SIG-M5 treated with dmso at 0.1 percent for 504 hours (cell line): ENCODE data around the gene SERPINH1.
A peak's percentile ranks its signal among the peaks of the same experiment; 100 is the strongest.

Experiments
- DNase-seq: peaks from one replicate; lab custom pipeline; 2025; ENCODE audit not compliant: unreplicated experiment; lab: John Stamatoyannopoulos, UW

Gene SERPINH1

DNA sequence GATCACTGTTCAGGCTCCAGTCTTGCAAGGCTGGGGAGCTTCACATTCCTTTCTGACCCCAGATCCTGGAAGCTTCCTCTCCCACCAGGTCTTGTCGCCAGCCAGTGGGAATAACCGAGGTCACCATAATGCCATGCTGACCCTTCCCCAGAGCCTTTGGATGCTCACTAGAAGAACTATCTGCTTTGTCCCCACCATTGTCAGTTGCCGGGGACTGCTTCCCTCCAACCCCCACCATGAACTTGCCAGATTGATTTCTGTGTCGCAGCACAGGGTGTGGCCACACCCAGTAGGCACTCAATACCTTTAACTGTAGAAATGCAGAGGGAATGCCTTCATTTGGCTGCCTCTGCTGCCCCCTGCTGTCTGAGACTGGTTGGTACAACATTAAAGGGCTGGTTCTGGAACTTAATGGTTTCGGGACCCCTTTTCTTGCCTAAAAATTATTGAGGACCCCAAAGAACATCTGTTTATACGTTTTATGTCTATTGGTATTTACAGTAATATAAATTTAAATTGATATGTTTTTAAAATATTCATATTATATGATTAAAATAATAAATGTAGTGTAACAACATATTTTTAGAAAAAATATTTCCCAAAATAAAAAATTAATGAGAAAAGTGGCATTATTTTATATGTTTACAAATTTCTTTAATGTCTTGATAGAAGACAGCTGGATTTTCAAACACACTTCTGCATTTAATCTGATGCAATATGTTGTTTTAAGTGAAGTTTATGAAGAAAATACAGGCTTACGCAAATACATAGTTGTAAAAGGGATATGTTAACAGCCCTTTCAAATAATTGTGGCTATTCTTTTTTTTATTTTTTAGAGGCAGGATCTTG is 29.6 kb upstream of the SERPINH1 start:
- DNase-seq = peak; percentile 82

DNA sequence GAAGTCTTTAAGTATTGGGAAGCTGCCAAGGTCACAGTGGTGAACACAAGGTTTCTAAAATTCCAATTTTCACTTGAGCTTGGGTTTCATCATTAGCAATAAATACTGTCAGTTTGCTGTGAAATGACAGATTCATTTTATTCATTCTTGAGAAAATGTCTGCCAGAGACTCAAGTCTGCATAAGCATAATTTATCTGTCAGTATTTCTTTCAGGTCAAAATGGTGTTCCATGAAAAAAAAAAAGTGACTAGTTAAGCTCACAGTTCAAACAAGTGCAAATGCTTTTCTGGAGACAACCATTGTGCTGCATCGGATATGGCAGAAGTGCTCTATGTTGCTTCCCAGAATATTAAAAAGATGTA is 28.2 kb upstream of the SERPINH1 start:
- DNase-seq = no peak

GRCh38 chr11:75534259-75535069 is 27.6 kb upstream of the SERPINH1 start:
- DNase-seq = no peak

- DNase-seq = no peak
Observed at GRCh38 chr11:75535071-75535470, 27.0 kb upstream of the SERPINH1 start.

- peak; percentile 78 for DNase-seq
Observed at GRCh38 chr11:75536786-75537641, 25.0 kb upstream of the SERPINH1 start.

GRCh38 chr11:75537740-75538139 is 24.3 kb upstream of the SERPINH1 start:
- no peak for DNase-seq

DNA sequence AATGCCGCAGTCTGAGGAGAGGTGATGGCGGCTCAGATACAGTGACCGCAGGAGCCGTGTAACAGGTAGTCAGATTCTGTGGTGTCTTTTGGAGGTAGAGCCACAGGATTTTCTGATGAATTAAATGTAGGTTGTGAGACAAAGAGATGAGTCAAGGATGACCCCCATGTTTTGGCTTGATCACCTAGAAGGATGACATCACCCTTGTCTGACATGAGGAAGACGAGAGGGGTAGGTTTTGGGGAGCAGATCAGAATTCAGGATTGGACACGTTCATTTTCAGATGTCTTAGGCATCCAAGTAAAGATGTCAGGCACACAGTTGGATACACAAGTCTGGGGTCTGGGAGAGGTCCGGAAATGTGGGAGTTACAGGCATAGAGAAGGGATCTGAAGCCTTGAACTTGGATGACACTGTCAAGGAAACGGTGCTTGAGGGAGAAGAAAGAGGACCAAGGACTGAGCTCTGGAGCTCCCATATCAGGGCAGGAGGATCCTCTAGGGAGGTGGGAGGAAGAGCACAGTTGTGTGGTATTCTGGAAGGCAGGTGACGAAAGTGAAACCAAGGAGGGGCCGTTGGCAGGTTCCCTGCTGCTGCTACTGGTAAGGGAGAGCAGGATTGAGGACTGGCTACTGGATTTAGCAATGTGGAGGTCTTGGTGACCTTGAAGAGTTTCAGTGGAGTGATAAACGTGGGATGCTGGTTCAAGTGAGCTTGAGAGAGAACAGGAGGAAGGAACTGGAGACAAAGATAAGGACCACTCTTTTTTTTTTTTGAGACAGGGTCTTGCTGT is 23.7 kb upstream of the SERPINH1 start:
- no peak for DNase-seq

GRCh38 chr11:75539459-75540334 is 22.4 kb upstream of the SERPINH1 start:
- no peak for DNase-seq

DNA sequence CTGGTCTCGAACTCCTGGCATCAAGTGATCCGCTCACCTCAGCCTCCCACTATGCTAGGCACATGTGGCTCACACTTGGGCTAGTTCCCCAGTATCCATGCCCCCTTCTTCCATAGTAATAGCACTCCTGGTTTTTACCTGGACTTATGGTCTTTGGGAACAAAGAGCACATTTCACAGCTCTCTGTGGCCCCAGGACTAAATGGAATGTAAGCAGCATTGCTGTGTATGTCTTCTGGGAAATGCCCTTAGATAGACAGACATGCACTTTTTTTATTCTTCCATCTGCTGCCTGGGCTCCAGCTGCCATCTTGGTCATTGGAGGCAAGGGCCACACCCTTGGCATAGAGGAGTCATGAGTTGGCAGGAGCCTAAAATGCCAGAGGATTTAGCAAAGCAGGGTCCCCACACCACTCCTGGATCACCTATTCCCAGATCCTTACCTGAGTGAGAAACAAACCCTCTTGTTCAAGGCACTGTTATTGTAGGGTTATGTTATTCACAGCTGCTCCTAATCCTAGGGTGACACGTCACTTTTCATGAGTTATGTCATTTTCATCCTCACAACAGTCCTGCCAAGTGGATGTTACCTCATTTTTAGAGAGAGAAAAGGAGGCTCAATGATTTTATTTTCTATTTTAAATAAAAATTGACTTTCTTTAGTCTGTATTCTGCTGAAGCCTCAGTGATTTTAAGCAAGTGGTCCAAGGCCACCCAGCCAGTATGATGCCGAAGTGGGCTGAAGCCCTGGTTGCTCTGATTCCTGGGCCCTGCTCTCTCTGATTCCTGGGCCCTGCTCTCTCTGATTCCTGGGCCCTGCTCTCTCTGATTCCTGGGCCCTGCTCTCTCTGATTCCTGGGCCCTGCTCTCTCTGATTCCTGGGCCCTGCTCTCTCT is 20.6 kb upstream of the SERPINH1 start:
- no peak for DNase-seq

- DNase-seq = no peak
Observed at GRCh38 chr11:75542088-75542438, 20.0 kb upstream of the SERPINH1 start.

DNA sequence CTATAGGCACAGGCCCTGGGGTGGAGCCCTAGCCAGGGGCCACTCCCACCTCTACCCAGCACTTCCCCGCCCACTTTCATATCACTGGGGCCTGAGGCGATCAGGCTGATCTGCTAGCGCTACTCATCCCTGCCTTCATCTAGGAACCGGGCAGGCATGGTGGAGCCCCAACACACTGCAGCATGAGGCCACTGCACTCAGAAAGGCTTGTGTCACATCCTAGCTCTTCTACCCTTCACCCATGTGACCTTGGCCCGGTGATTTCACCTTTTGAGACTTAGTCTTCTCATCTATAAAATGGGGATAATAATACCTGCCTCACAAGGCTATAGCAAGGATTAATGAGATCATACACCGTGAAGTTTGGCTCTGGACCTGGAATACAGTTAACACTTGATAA is 18.2 kb upstream of the SERPINH1 start:
- DNase-seq = no peak

GRCh38 chr11:75547177-75547576 is 14.9 kb upstream of the SERPINH1 start:
- no peak for DNase-seq

DNA sequence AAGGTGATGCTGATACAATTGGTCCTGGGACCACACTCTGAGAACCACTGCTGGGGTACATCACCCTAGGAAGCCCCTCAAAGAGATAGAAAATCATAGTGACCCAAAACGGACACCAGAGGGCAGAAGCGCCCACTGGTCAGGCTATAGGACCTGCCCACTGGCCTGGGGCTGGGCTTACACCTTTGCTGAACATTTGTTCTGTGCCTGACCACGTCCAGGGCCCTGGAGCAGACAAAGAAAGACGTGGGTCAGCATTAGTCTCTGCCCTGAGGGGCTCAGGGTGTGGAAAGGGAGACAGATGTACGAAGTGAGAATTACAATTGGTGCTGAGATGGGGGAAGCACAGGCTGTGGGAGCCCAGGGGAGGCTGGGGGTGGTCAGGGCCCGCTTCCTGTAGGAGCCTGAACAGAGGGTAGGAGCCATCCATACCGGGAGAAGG is 14.4 kb upstream of the SERPINH1 start:
- DNase-seq = no peak

- no peak for DNase-seq
Observed at GRCh38 chr11:75548595-75549272, 13.3 kb upstream of the SERPINH1 start.

DNA sequence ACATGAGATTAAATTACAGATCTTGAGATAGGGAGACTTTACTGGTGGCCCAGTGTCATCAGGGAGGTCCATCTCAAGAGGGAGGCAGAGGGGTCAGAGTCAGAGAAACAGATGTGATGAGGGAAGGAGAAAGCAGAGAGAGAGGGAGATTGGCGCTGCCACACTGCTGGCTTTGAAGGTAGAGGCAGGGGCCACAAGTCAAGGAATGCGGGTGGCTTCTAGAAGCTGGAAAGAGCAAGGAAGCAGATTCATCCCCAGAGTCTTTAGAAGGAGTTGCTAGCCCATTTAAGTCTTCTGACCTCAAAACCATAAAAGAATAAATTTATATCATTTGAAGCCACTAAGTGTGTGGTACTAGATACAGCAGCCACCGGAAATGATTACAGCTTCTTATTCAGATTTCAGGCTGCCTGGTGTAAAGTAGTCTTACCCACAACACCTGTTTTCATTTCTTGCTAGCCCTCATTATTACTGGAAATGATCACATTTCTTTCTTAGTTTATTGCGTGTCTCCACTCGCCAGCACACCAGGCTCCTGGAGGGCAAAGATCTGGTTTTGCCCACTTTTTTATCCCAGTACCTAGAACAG is 12.6 kb upstream of the SERPINH1 start:
- DNase-seq = no peak

DNA sequence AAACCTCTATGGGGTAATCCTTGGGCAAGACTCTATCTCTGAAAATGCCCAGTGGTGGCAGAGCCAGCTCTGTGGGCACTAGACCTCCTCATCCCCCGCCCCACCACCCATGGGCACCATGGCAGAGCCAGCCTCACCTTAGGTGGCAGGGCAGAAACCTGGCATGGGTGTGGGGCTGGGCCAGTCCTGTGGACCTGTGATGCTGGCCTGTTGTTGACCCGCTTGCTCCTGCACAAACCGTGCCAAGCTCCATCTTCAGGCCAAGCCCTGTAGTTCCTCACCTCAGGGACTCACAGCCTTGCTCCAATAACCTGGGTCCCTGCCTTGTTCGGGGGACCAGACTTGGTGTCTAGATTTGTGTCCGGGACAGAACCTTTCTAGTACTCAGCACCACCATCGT is 8.9 kb upstream of the SERPINH1 start:
- DNase-seq = no peak

DNA sequence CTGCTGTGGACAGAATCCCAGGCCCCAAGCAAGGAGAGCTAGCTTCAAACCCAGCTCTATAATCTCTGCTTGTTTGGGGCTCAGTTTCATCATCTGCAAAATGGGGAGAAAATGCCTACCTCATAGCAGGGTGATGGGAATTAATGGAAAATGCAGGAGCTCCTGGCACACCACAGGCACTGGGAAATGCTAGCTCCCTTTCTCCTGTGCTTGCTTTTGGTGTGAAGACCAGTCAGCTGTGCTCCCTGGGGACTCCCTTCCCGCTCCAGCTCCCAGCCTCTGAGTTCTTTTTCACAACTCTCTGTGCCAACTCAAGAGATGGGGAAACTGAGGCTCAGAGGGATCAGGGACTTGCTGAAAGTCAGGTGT is 8.2 kb upstream of the SERPINH1 start:
- no peak for DNase-seq
